HAP-1 (cell line): Measurements from ENCODE around the gene GPR68.
"Not testable (repeated sequence)": the region's sequence is repeated elsewhere in the genome, so short reads cannot be mapped to it uniquely, and the experiment has no call there.

Source experiments
- DNase-seq, 2 experiments: peaks; one replicate each; pipeline ENCODE4 v3.0.0-alpha.2; 2016 to 2020; ENCODE audit warnings: low spot score in 2 of 2
- H3K27me3 ChIP-seq: fragments of 250-450 bp; sonication (Bioruptor Pico); 2 replicates; pipeline ENCODE4 v1.5.1; 2020; ENCODE audit warnings: low read depth, mild to moderate bottlenecking, moderate library complexity
- H3K36me3 ChIP-seq: fragments of 250-450 bp; sonication (Bioruptor Pico); replicated peaks from 2 replicates; pipeline ENCODE4 v1.5.1; 2020; ENCODE audit warnings: mild to moderate bottlenecking
- H3K4me1 ChIP-seq: fragments of 250-450 bp; sonication (Bioruptor Pico); 2 replicates; pipeline ENCODE4 v1.5.1; 2020; ENCODE audit warnings: mild to moderate bottlenecking
- H3K4me3 ChIP-seq: fragments of 250-450 bp; sonication (Bioruptor Pico); 2 replicates; pipeline ENCODE4 v1.5.1; 2020; ENCODE audit warnings: mild to moderate bottlenecking, moderate library complexity
- H3K9me3 ChIP-seq: fragments of 250-450 bp; sonication (Bioruptor Pico); 2 replicates; pipeline ENCODE4 v1.5.1; 2020; ENCODE audit warnings: mild to moderate bottlenecking, moderate library complexity
- in situ Hi-C: fragments of 300-500 bp; cut with MboI; formaldehyde crosslinking; loops from 3 replicates; pipeline ENCODE4 v1.14.3; 2020; ENCODE audit warnings: low sequenced_read_pairs, inconsistent platforms, mixed read lengths

GPR68 gene

DNA sequence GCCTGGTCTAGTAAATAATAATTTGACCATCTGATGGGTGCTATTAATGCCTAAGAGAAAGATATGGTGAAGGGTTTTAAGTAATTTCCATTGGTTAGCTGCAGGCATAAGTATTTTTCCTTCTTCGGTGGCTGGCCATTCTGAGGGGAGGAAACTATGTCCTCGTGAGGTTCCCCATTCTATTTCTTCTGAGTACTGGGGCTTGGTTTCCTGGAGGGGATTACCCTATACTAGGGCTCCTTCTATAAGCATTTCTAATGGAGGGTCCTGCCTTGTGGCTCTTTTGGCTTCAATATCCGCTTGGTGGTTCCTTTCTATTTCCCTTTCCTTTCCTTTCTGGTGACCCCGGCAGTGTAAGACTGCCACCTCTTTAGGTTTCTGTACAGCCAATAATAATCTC is 18.1 kb downstream of the GPR68 start:
- in situ Hi-C loops, DNase-seq, H3K9me3 ChIP-seq, H3K4me1 ChIP-seq, H3K27me3 ChIP-seq, H3K36me3 ChIP-seq, H3K4me3 ChIP-seq: not testable (repeated sequence)

GRCh38 chr14:91225025-91225424 is 19.5 kb downstream of the GPR68 start:
- H3K4me3 ChIP-seq: no peak overlapping the region
- no peaks in the 10 kb centered on the region for H3K4me1 ChIP-seq
- in situ Hi-C loops: no loop called here
- no peaks in the 10 kb centered on the region for H3K9me3 ChIP-seq
- 0 out of 2 replicates have a peak, but pooled peaks cover 3% of the 10 kb centered on the region for H3K36me3 ChIP-seq
- no peak for DNase-seq
- no peaks in the 10 kb centered on the region for H3K27me3 ChIP-seq

- Histone ChIP-seq H3K4me1 (no peaks in the 10 kb centered on the region), H3K27me3 (no peaks in the 10 kb centered on the region), H3K36me3 (0 out of 2 replicates have a peak, but pooled peaks cover 3% of the 10 kb centered on the region), H3K9me3 (no peaks in the 10 kb centered on the region), H3K4me3 (no peak overlapping the region)
- no peak for DNase-seq
- in situ Hi-C loops: no loop called here
Measured at GRCh38 chr14:91223028-91223783, 21.3 kb downstream of the GPR68 start.

DNA sequence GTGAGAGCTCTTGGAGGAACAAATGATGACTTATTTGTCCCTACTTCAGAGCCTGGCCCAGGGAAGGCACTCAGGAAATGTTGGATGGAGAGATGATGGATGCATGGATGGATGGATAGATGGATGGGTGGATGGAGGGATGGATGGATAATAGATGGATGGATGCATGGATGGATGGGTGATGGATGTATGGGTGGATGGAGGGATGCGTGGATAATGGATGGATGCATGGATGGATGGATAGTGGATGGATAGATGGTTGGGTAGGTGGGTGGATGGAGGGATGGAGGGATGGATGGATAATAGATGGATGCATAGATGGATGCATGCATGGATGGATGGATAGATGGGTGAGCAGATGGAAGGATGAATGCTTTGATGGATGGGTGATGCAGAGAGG is 23.2 kb downstream of the GPR68 start:
- Histone ChIP-seq H3K36me3 (0 out of 2 replicates have a peak, but pooled peaks cover 3% of the 10 kb centered on the region), H3K9me3 (no peaks in the 10 kb centered on the region), H3K4me3 (no peak overlapping the region), H3K27me3 (no peaks in the 10 kb centered on the region), H3K4me1 (no peaks in the 10 kb centered on the region)
- in situ Hi-C loops: no loop called here
- no peak for DNase-seq

- Histone ChIP-seq H3K4me3 (no peak overlapping the region), H3K9me3 (no peaks in the 10 kb centered on the region), H3K36me3 (peaks cover 9% of the 10 kb centered on the region), H3K4me1 (no peaks in the 10 kb centered on the region), H3K27me3 (no peaks in the 10 kb centered on the region)
- no peak for DNase-seq
- in situ Hi-C loops: no loop called here
Measured at GRCh38 chr14:91220581-91221000, 23.9 kb downstream of the GPR68 start.

DNA sequence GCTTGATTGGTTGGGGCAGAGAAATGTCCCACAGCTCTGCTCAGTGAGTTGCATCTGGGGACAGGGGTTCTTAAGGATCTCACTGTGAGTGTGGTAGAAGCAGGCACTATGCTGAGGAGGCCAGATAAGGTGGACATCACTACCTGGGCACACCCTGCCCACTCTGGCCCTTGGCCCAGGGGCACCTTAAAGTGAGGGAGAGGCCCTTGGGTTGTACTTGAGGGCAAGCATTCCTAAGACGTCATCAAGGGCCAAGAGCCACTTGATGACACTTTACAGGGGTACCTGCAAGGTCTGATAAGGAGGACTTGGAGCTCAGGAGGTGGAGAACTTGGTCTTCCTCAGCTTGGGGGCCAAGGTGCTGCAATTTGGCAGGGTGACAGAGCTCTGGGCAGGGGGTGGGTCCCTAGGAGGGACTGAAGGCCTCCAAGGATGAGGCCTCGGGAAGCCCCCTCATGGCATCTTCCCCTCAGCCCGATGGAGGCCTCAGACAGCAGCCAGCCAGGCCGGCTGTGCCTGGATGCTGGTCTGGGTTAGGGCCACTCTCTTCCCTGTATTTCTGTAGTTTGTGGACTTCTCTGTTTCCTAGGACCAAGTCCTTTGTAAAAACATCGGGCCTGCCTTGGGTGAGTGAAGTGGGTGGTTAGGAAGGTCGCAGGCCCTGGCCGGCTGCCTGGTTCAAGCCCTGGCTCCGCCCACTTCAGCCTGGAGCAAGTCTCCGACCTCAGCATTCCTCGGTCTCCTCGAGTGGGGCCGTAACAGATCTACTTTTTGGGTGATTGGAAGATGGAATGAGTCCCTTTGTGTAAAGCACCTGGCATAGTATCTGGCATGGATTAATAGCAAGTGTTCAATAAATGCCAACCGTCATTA is 24.8 kb downstream of the GPR68 start:
- peaks cover 9% of the 10 kb centered on the region for H3K36me3 ChIP-seq
- H3K27me3 ChIP-seq: no peaks in the 10 kb centered on the region
- in situ Hi-C loops: no loop called here
- no peak overlapping the region for H3K4me3 ChIP-seq
- H3K9me3 ChIP-seq: no peaks in the 10 kb centered on the region
- no peaks in the 10 kb centered on the region for H3K4me1 ChIP-seq
- DNase-seq: no peak

DNA sequence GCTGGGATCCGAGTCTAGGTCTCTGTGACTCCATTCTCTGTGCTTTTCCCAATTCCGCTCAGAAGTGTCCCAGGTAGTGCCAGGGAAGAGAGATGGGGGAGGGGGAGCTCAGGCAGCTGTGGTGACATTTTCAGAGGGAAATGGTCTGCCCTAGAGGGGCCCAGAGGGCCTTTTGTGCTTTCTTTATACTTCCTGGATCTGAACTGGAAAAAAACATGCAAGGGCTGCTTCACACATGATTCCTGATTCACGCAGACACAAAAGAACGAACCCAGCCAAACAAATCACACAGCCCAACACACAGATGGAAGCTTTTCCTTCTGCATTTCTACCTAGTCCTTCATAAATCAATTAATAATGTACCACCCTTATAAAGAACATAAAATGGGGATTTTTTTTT is 26.5 kb downstream of the GPR68 start:
- Histone ChIP-seq H3K4me1 (no peaks in the 10 kb centered on the region), H3K27me3 (no peaks in the 10 kb centered on the region), H3K4me3 (no peak overlapping the region), H3K36me3 (peaks cover 9% of the 10 kb centered on the region), H3K9me3 (no peaks in the 10 kb centered on the region)
- DNase-seq: no peak
- in situ Hi-C loops: no loop called here

- in situ Hi-C loops: no loop called here
- no peaks in the 10 kb centered on the region for H3K4me1 ChIP-seq
- H3K4me3 ChIP-seq: no peak overlapping the region
- H3K9me3 ChIP-seq: no peaks in the 10 kb centered on the region
- peaks cover 9% of the 10 kb centered on the region for H3K36me3 ChIP-seq
- no peak for DNase-seq
- no peaks in the 10 kb centered on the region for H3K27me3 ChIP-seq
Measured at GRCh38 chr14:91216731-91217226, 27.7 kb downstream of the GPR68 start.

DNA sequence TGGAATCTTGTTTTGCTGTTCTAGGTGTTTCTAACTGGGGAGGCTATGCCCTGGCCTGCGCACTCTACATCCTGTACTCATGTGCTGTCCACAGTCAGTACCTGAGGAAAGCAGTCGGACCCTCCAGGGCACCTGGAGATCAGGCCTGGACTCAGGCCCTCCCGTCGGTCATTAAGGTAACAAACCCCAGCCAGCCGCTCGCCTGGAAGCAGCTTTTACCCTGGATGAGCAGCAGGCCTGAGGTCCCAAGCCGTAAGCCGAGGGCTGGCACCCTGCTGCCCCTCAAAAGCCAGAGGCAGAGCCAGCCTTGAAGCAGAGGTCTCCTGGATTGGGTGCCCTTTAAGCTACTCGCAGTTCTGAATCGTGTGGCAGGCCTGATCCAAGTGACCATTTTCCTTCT is 29.1 kb downstream of the GPR68 start:
- Histone ChIP-seq H3K9me3 (no peaks in the 10 kb centered on the region; the same call in 1 of the 2 replicates), H3K27me3 (no peaks in the 10 kb centered on the region), H3K4me3 (no peak overlapping the region), H3K36me3 (peaks cover 9% of the 10 kb centered on the region), H3K4me1 (no peaks in the 10 kb centered on the region)
- in situ Hi-C loops: no loop called here
- no peak for DNase-seq

DNA sequence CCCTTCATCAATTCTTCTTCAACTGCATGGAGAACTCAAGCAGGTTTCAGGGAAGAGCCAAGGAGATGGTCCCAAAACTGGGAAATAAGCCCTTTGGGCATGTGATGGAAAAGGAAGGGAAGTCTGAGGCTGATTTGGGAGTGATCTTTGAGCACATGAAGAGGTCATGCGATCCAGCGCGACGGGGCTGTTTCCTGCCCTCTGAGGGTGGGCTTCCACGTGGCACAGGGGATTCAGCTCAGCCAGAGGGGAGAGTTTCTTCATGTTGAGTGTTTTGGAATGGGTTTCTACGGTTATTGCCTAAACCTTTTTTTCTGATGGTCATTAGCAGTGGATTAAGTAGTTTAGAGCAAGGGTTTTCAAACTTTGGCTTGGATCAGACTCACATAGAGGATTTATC is 30.2 kb downstream of the GPR68 start:
- DNase-seq: no peak
- no peaks in the 10 kb centered on the region for H3K4me1 ChIP-seq
- in situ Hi-C loops: no loop called here

GRCh38 chr14:91211017-91211416 is 33.5 kb downstream of the GPR68 start:
- H3K36me3 ChIP-seq: peaks cover 12% of the 10 kb centered on the region
- H3K27me3 ChIP-seq: no peaks in the 10 kb centered on the region
- in situ Hi-C loops: no loop called here
- no peaks in the 10 kb centered on the region for H3K4me1 ChIP-seq
- H3K9me3 ChIP-seq: no peaks in the 10 kb centered on the region; the same call in 1 of the 2 replicates
- H3K4me3 ChIP-seq: no peak overlapping the region
- DNase-seq: no peak

More for the DNA sequence above, 30.2 kb downstream of the GPR68 start:
- H3K36me3 ChIP-seq: peaks cover 9% of the 10 kb centered on the region
- H3K4me3 ChIP-seq: no peak overlapping the region
- H3K27me3 ChIP-seq: no peaks in the 10 kb centered on the region
- H3K9me3 ChIP-seq: no peaks in the 10 kb centered on the region; the same call in 1 of the 2 replicates

DNA sequence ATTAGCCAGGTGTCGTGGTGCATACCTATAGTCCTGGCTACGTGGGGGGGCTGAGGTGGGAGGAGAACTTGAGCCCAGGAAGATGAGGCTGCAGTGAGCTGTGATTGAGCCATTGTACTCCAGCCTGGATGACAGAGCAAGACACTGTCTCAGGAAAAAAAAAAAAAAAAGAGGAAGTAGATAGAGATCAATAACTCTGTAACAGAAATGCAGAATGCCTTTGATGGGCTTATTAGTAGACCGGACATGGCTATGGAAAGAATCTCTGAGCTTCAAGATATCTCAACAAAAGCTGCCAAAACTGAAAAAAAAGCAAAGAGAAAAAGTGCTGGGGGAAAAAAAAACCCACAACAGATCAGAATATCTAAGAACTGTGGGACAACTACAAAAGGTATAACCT is 37.5 kb downstream of the GPR68 start:
- Histone ChIP-seq H3K27me3 (no peaks in the 10 kb centered on the region), H3K36me3 (peaks cover 9% of the 10 kb centered on the region), H3K4me1 (no peaks in the 10 kb centered on the region), H3K4me3 (no peak overlapping the region), H3K9me3 (no peaks in the 10 kb centered on the region; the same call in 1 of the 2 replicates)
- DNase-seq: no peak
- in situ Hi-C loops: no loop called here

DNA sequence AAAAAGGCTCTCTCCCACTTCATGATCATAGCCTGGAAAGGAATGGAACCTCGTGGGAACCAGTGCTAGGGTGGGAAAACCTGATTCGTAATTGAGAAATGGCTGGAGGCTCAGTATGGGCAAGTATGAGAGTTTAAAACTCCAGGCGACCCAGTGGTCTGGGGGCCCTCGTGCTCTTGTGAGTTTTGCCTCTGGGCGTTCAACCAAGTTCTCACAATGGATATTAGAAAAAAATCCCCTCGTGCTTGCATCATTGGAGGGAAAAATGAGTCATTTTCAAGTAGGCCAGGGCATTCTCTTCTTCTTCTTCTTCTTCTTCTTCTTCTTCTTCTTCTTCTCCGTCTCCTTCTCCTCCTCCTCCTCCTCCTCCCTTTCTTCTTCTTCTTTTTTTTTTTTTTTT is 39.0 kb downstream of the GPR68 start:
- Histone ChIP-seq H3K36me3 (peaks cover 13% of the 10 kb centered on the region), H3K27me3 (no peaks in the 10 kb centered on the region)

DNA sequence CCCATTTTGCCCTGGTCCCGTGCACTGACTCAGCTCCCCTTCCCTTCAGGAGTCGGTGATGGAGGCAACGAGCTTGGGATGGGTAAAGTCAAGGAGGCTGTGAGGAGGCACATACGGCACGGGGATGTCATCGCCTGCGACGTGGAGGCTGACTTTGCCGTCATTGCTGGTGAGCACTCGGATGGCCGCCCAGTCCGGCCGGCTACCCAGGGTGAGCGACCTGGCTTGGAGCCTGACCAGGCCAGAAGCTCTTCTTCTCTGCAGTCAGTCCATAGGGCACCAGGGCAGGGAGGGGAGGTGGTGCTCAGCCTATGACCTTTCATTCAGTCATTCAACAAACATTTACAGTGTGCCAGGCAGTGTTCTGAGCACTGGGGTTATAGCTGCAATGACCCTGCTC is 39.8 kb downstream of the GPR68 start:
- peaks cover 13% of the 10 kb centered on the region; the same call in 1 of the 2 replicates for H3K9me3 ChIP-seq
- H3K4me1 ChIP-seq: no peaks in the 10 kb centered on the region
- H3K4me3 ChIP-seq: no peak overlapping the region
- H3K36me3 ChIP-seq: peaks cover 21% of the 10 kb centered on the region
- no peak for DNase-seq
- in situ Hi-C loops: no loop called here
- no peaks in the 10 kb centered on the region for H3K27me3 ChIP-seq

More for the DNA sequence above, 39.0 kb downstream of the GPR68 start:
- DNase-seq: no peak
- in situ Hi-C loops: no loop called here
- Histone ChIP-seq H3K9me3 (0 out of 2 replicates have a peak, but pooled peaks cover 5% of the 10 kb centered on the region), H3K4me3 (no peak overlapping the region), H3K4me1 (no peaks in the 10 kb centered on the region)
